Natural killer cell (primary cell): Measurements from ENCODE around the gene STX16. TPM values are rescaled to one million over a fixed set of nuclear protein-coding genes. Genes with fewer than 3 reads are reported as not detected.

ENCODE experiments used
- ATAC-seq, 3 donors: fragments of 150-1000 bp in 2 of 3; fragments of 200-7000 bp in 1 of 3; cut with Tn5 transposase; 1 replicate in 1 of 3; 2 replicates in 2 of 3; pipeline ENCODE4 v1.10.0; 2021; ENCODE audit warnings: mild to moderate bottlenecking in 2 of 3, moderate library complexity in 2 of 3
- DNase-seq, 2 donors: peaks; one replicate each; pipeline versions ENCODE4 v3.0.0 to v3.0.0-alpha.2; 2013 to 2021; ENCODE audit warnings: mixed read lengths in 1 of 2
- H3K27ac ChIP-seq: one replicate; pipeline ENCODE4 v1.5.1; 2013; ENCODE audit warnings: mild to moderate bottlenecking, low read length
- H3K27me3 ChIP-seq: one replicate; pipeline ENCODE4 v1.6.1; 2013; ENCODE audit warnings: low read length; ENCODE audit not compliant: control insufficient read depth, insufficient read depth
- H3K36me3 ChIP-seq: one replicate; pipeline ENCODE4 v1.6.1; 2013; ENCODE audit warnings: low read length; ENCODE audit not compliant: control insufficient read depth, insufficient read depth
- H3K4me1 ChIP-seq: one replicate; pipeline ENCODE4 v1.6.1; 2013; ENCODE audit warnings: low read length; ENCODE audit not compliant: control insufficient read depth, insufficient read depth
- H3K4me3 ChIP-seq: one replicate; pipeline ENCODE4 v1.5.1; 2013; ENCODE audit warnings: low read length
- H3K9me3 ChIP-seq: one replicate; pipeline ENCODE4 v1.6.1; 2013; ENCODE audit warnings: low read length; ENCODE audit not compliant: control insufficient read depth, insufficient read depth
- H3K27ac Mint-ChIP-seq, 2 donors: one replicate each; pipeline ENCODE4 v1.8.0; 2022; ENCODE audit warnings: mild to moderate bottlenecking in 2 of 2, mixed read lengths in 2 of 2, moderate library complexity in 1 of 2
- H3K27me3 Mint-ChIP-seq, 2 donors: one replicate each; pipeline ENCODE4 v1.8.0; 2022; ENCODE audit warnings: low read depth in 2 of 2, mixed read lengths in 2 of 2
- H3K36me3 Mint-ChIP-seq: one replicate; pipeline ENCODE4 v1.8.0; 2022; ENCODE audit warnings: mixed read lengths
- H3K4me1 Mint-ChIP-seq, 2 donors: one replicate each; pipeline ENCODE4 v1.8.0; 2022; ENCODE audit warnings: mixed read lengths in 2 of 2
- H3K4me3 Mint-ChIP-seq: one replicate; pipeline ENCODE4 v1.8.0; 2022; ENCODE audit warnings: mild to moderate bottlenecking, moderate library complexity, mixed read lengths
- H3K9me3 Mint-ChIP-seq, 2 donors: one replicate each; pipeline ENCODE4 v1.8.0; 2022; ENCODE audit warnings: mixed read lengths in 2 of 2
- WGBS: methylation state at CpG from one replicate; pipeline ENCODE4 v1.1.7; 2013; ENCODE audit warnings: missing lambda C conversion rate; ENCODE audit not compliant: insufficient coverage; 5-methylcytosine and 5-hydroxymethylcytosine counted together
- intact Hi-C: fragments of 100-400 bp; cut with micrococcal nuclease; formaldehyde crosslinking; loops from one replicate; pipeline ENCODE4 v1.14.2; 2022
- total RNA-seq, 4 donors: library from RNA; stranded (reverse); fragments of 120-200 nt in 1 of 4; gene quantifications; one replicate each; pipeline versions ENCODE4 v1.2.3 to v1.2.4, GENCODE V29; 2013 to 2022
- TF ChIP-seq, protein P1 (sequence below): fragments of 200-600 bp; IDR thresholded peaks from one replicate; pipeline ENCODE4 v1.8.0; 2022; ENCODE audit warnings: antibody characterized with exemption

STX16 gene
- total RNA-seq, 3 donors from 2014 or later (not counting 1 experiment from before 2014, with no cell fraction given), result 136 to 146 (median 143) TPM

GRCh38 chr20:58699623-58700107 is 48.6 kb downstream of the STX16 start:
- Histone ChIP-seq H3K27ac (no peak overlapping the region), H3K9me3 (no peaks in the 10 kb centered on the region), H3K4me1 (peaks cover 2% of the 10 kb centered on the region), H3K4me3 (no peak overlapping the region), H3K27me3 (no peaks in the 10 kb centered on the region), H3K36me3 (peaks cover 40% of the 10 kb centered on the region)
- peak in 1 of 3 donors; percentile 25 for ATAC-seq
- Mint-ChIP-seq H3K36me3 (no peaks in the 10 kb centered on the region), H3K9me3 (no peaks in the 10 kb centered on the region), H3K4me3 (no peak overlapping the region), H3K27me3 (no peaks in the 10 kb centered on the region), H3K27ac (peak overlapping the region; percentile 70 to 84), H3K4me1 (peaks cover 16 to 19% of the 10 kb centered on the region in 2 donors)
- DNase-seq, result no peak
- 92% methylated on average over 9 of the region's 9 CpGs for WGBS
- TF ChIP-seq, protein P1, sequence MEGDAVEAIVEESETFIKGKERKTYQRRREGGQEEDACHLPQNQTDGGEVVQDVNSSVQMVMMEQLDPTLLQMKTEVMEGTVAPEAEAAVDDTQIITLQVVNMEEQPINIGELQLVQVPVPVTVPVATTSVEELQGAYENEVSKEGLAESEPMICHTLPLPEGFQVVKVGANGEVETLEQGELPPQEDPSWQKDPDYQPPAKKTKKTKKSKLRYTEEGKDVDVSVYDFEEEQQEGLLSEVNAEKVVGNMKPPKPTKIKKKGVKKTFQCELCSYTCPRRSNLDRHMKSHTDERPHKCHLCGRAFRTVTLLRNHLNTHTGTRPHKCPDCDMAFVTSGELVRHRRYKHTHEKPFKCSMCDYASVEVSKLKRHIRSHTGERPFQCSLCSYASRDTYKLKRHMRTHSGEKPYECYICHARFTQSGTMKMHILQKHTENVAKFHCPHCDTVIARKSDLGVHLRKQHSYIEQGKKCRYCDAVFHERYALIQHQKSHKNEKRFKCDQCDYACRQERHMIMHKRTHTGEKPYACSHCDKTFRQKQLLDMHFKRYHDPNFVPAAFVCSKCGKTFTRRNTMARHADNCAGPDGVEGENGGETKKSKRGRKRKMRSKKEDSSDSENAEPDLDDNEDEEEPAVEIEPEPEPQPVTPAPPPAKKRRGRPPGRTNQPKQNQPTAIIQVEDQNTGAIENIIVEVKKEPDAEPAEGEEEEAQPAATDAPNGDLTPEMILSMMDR, result no peak
- intact Hi-C loops, result loop anchor here (10.0 kb wide), 1 partner anchor 465 kb away; no protein-coding TSS in a partner anchor

DNA sequence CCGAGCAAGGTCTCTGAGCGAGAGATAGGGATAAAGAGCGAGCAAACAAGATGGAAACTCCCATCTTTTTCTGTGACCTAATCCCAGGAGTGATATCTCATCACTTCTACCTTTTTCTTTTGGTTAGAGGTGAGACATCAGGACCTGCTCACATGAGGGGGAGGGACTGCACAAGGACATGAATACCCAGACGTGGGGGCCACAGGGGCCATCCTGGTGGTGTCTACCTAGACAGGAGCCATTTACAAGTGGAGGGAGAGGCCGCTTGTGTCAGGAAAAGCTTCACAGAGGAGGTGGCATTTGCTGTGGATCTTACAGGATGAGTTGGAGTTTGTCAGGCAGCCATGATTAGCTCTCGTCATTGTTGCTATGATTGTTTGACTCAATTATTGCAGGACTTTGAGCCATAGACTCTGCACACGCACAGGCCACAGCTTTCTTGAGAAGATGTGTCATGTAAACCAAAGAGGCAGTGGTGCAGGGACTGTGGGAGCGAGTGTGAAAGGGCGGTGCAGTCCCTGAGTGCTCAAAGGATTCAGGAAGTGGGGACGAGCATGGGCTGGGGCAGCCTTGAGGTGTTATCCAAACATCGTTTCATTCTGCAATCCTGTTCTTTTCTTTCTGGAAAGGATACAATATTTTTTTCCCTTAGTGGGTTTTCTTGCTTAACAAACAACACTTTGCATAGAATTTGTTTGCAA is 49.2 kb downstream of the STX16 start:
- Mint-ChIP-seq H3K4me1 (peaks cover 16 to 19% of the 10 kb centered on the region in 2 donors), H3K36me3 (no peaks in the 10 kb centered on the region), H3K27ac (peak overlapping the region; percentile 70 to 84), H3K27me3 (no peaks in the 10 kb centered on the region), H3K4me3 (no peak overlapping the region), H3K9me3 (no peaks in the 10 kb centered on the region)
- Histone ChIP-seq H3K36me3 (peaks cover 39% of the 10 kb centered on the region), H3K4me3 (no peak overlapping the region), H3K9me3 (no peaks in the 10 kb centered on the region), H3K4me1 (no peaks in the 10 kb centered on the region), H3K27me3 (no peaks in the 10 kb centered on the region), H3K27ac (no peak overlapping the region)
- 79% methylated on average over 11 of the region's 11 CpGs for WGBS
- ATAC-seq (peak in 2 of 3 donors; percentile 48 to 52), DNase-seq (no peak)
- TF ChIP-seq, protein P1, result no peak
- intact Hi-C loops, result no loop called here

GRCh38 chr20:58700823-58701222 is 49.7 kb downstream of the STX16 start:
- Histone ChIP-seq H3K27ac (no peak overlapping the region), H3K27me3 (no peaks in the 10 kb centered on the region), H3K36me3 (peaks cover 34% of the 10 kb centered on the region), H3K4me1 (no peaks in the 10 kb centered on the region), H3K9me3 (no peaks in the 10 kb centered on the region), H3K4me3 (no peak overlapping the region)
- WGBS, result 97% methylated on average over 11 of the region's 11 CpGs
- Mint-ChIP-seq H3K4me3 (no peak overlapping the region), H3K27ac (peak overlapping the region; percentile 70 to 84), H3K36me3 (no peaks in the 10 kb centered on the region), H3K9me3 (no peaks in the 10 kb centered on the region), H3K27me3 (no peaks in the 10 kb centered on the region), H3K4me1 (peaks cover 16 to 19% of the 10 kb centered on the region in 2 donors)
- no peak for ATAC-seq
- DNase-seq, result no peak
- intact Hi-C loops, result no loop called here
- TF ChIP-seq, protein P1, result no peak
